ENCODE results near the gene TENM4.

DNA sequence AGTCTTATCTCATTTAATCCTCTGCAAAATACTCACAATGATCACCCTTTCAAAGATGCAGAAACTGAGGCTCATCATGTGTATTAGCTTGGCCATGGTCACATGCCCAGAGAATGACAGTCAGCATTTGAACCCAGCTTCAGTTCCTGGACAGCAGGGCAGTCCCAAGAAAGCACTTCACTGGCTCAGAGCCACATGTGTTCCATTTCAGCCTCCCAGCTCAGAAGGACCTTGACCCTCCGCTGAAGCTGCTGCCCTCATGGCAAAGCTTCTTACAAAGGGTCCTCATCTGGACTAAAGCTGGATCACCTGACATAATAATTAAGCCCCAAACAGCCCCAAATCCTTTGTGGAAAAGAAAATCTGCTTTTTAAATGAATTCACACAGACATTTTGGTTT lies 37.0 kb downstream of the TENM4 start:
- TF ChIP-seq, protein P1, sequence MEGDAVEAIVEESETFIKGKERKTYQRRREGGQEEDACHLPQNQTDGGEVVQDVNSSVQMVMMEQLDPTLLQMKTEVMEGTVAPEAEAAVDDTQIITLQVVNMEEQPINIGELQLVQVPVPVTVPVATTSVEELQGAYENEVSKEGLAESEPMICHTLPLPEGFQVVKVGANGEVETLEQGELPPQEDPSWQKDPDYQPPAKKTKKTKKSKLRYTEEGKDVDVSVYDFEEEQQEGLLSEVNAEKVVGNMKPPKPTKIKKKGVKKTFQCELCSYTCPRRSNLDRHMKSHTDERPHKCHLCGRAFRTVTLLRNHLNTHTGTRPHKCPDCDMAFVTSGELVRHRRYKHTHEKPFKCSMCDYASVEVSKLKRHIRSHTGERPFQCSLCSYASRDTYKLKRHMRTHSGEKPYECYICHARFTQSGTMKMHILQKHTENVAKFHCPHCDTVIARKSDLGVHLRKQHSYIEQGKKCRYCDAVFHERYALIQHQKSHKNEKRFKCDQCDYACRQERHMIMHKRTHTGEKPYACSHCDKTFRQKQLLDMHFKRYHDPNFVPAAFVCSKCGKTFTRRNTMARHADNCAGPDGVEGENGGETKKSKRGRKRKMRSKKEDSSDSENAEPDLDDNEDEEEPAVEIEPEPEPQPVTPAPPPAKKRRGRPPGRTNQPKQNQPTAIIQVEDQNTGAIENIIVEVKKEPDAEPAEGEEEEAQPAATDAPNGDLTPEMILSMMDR (IDR thresholded peaks at IDR 0.05) = no peak
- no peak for TF ChIP-seq POLR2A (IDR thresholded peaks at IDR 0.05)

All from uterus (tissue), 2 donors.